Esophagus squamous epithelium (tissue), 4 donors: Measurements from ENCODE around the gene S100B.

Experiments
- CTCF ChIP-seq, 6 experiments: fragments of 450-650 bp in 4 of 6; fragments of 200-600 bp in 2 of 6; sonication (generic) in 2 of 6; IDR thresholded peaks; one replicate each; pipeline ENCODE4 v1.5.1; 2016 to 2019; ENCODE audit warnings: antibody characterized with exemption in 6 of 6, mild to moderate bottlenecking in 4 of 6, moderate library complexity in 4 of 6
- POLR2A ChIP-seq, 4 donors: fragments of 450-650 bp; IDR thresholded peaks; one replicate each; pipeline ENCODE4 v1.6.1; 2017; ENCODE audit warnings: antibody characterized with exemption in 4 of 4, mild to moderate bottlenecking in 4 of 4, moderate library complexity in 3 of 4

- TF ChIP-seq CTCF (IDR thresholded peaks at IDR 0.05) (no peak), POLR2A (IDR thresholded peaks at IDR 0.05) (no peak)
Observed at GRCh38 chr21:46637952-46638746, 33.3 kb upstream of the S100B start.
